ENCODE measurements around the gene BIRC3.

- TF ChIP-seq POLR2AphosphoS5 (IDR thresholded peaks at IDR 0.05; ENCODE audit: low read depth, low read length): no peak
- no peak for TF ChIP-seq POLR2A (IDR thresholded peaks at IDR 0.05; ENCODE audit: low read depth, low read length)
- TF ChIP-seq TAF1 (IDR thresholded peaks at IDR 0.05; ENCODE audit: low read depth, low read length): no peak
- no peak for TF ChIP-seq SPI1 (IDR thresholded peaks at IDR 0.05; ENCODE audit: low read depth, low read length)
- TF ChIP-seq PAX5 (IDR thresholded peaks at IDR 0.05; ENCODE audit: insufficient read depth, low read length, severe bottlenecking): no peak
Observed at GRCh38 chr11:102272047-102272824, 45.0 kb upstream of the BIRC3 start.
